ENCODE data around the gene TCL1A.

TCL1A gene

DNA sequence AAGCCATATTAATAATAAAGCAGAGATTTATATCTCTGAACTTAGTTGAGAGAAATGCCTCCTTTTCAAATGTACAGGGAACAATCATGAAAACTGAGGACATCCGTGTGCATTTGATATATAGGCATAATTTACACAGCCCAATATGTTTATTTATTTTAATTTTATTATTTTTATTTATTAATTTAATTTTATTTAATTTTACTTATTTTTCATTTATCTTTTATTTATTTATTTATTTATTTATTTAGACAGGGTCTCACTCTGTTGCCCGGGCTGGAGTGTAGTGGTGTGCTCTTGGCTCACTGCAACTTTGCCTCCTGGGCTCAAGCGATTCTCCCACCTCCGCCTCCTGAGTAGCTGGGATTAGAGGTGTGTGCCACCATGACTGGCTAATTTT is 8.4 kb downstream of the TCL1A start:
- DNase-seq (ENCODE audit: low spot score) = no peak

DNA sequence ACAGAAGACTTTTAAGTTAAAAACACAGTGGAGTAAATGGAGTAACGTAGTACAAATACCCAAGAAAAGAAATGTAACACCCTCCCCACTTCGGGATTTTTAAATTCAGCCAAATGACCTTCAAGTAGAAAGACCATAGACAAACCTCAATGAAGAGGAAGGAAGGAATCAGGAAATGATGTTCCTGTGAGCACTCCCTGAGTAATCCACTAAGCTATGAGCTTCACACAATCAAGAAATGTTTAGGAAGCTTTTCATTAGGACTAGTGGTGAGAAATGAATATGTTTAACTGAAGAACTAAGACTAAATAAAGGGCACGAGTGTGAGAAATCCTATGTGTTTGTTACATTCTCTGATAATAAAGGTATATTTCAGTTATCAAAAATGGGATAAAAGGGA is 10.1 kb downstream of the TCL1A start:
- no peak for DNase-seq (ENCODE audit: low spot score)

DNA sequence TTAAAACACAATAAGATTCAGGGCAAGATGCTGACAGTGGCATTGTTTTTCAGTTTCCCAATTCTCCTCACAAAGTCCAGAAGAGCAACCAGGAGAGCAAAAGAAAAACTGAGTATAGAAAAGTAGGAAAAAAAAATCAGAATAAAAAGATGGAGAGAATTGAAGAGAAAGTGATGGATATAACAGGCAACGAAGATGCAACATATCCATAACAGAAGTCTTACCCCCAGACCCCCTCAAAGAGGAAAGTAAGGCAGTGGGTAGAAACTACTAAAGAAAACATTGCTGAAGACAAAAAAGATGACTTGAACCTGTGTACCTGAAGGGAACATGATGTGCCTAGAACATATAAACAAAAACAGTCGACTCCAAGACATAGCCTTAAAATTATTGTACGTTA is 10.6 kb downstream of the TCL1A start:
- no peak for DNase-seq (ENCODE audit: low spot score)

DNA sequence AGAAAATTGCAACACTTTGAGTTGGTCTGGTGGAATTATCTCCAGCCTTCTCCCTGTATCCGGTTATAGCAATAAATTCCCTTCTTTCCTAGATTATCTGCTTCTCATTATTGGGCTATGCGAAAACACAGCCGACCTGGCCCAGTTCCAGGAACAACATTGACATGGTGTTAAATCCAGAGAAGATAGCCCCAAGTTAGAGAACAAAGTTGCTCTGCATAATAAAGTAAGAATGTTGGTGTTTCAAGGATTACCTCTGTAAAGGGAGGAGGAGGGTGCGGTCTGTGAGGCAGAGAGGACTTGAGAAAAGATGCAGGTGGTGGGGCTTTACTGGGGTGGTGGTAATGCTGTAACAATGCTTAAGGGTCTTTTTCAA is 12.1 kb downstream of the TCL1A start:
- DNase-seq (ENCODE audit: low spot score) = no peak

GRCh38 chr14:95700221-95700976 is 13.5 kb downstream of the TCL1A start:
- DNase-seq (ENCODE audit: low spot score) = no peak

DNA sequence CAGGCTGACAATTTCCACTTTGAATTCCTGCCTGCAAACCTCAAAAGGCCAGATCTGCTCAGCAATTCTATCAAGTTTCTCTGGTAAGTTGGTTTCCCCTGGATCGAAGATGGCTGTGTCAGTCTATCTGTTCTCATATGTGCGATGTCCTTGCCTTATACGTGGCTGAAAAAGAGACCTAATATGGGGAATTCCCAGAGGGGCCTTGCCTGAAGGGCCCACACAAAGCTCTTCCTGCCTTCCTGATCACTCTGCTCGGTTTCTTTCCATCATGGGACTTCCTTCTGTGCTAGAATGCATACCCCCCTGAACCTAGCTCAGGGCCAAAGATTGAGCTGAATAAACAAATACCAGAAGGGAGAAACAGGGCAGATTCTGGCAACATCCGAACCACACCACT is 14.5 kb downstream of the TCL1A start:
- no peak for DNase-seq (ENCODE audit: low spot score)

DNA sequence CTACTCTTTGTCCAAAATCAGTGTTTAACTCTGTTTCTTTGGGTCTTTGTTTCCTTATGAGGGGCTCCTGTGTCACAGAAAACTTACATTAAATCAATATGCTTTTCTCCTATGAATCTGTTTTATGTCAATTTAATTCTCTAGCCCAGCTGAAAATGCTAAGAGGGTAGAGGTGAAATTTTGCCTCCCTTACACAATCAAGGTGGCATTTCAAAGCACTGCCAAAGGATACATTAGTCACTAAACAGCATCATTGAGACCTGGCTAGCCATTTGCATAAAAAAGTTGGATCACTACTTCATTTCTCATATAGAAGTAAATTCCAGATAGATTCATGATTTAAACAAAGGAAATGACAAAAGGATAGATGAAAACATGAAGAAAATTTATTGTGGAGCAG is 15.6 kb downstream of the TCL1A start:
- DNase-seq (ENCODE audit: low spot score) = no peak

GRCh38 chr14:95697764-95698163 is 16.2 kb downstream of the TCL1A start:
- DNase-seq (ENCODE audit: low spot score) = no peak

DNA sequence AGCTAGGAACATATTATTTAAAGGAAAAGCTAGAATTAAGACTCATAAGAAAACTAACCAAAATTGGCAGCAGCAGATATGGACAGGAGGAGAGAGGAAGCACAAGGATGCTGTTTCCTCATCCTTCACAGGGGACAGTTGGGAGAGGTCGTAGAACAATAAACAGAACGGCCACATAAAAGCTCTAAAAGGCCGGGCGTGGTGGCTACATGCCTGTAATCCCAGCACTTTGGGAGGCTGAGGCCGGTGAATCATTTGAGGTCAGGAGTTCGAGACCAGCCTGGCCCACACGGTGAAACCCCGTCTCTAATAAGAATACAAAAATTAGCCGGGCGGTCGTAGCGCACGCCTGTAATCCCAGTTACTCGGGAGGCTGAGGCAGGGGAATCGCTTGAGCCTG is 17.2 kb downstream of the TCL1A start:
- no peak for DNase-seq (ENCODE audit: low spot score)

GRCh38 chr14:95695913-95696312 is 18.0 kb downstream of the TCL1A start:
- no peak for DNase-seq (ENCODE audit: low spot score)

DNA sequence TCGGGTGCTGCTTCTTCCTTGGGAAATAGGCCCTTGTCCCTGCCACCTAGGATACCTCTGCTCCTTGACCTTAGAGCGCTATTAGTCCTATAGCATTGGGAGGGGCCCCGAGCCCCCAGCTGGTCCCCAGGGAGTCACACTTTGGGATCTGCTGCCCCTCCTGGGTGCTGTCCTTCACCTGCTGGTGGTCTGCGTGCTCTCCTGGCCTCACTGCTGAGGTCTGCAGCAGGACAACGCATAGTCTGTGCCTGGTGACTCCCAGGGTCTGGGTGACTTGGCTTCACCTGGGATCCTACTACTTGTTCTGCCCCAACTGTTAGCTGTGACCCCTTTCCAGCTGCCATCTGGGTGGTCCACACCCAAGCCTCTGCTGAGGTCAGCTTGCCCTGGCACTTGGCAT is 18.9 kb downstream of the TCL1A start:
- DNase-seq (ENCODE audit: low spot score) = no peak

GRCh38 chr14:95692109-95692508 is 21.8 kb downstream of the TCL1A start:
- DNase-seq (ENCODE audit: low spot score) = no peak

- DNase-seq (ENCODE audit: low spot score) = no peak
Measured at GRCh38 chr14:95691591-95691990, 22.3 kb downstream of the TCL1A start.

- DNase-seq (ENCODE audit: low spot score) = no peak
Measured at GRCh38 chr14:95690815-95691214, 23.1 kb downstream of the TCL1A start.

DNA sequence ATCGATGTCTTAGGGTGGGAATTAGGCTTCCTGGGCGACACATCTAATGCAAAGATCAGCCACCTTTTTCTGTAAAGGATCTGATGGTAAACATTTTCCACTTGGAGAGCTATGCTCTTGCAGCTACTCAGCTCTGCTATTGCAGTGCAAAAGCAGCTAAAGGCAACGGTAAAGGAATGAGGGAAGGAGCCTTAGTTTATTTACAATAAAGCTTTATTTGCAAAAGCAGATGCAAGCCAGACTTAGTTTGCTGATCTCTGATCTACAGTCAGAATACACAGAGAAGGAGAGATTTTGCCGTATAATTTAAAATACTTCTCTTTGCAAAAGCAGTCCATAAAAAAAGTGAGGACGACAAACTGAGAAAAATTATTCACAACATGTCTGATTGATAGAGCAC is 24.5 kb downstream of the TCL1A start:
- DNase-seq (ENCODE audit: low spot score) = no peak

- DNase-seq (ENCODE audit: low spot score) = no peak
Measured at GRCh38 chr14:95686935-95687334, 27.0 kb downstream of the TCL1A start.

- no peak for DNase-seq (ENCODE audit: low spot score)
Measured at GRCh38 chr14:95685978-95686922, 27.7 kb downstream of the TCL1A start, which contains the start of gene TCL1B. TCL1B (plus strand) TSS chr14:95686426; CDS start chr14:95686468, 42 bp downstream.

GRCh38 chr14:95683793-95684192 is 30.1 kb downstream of the TCL1A start:
- DNase-seq (ENCODE audit: low spot score) = peak; percentile 17

DNA sequence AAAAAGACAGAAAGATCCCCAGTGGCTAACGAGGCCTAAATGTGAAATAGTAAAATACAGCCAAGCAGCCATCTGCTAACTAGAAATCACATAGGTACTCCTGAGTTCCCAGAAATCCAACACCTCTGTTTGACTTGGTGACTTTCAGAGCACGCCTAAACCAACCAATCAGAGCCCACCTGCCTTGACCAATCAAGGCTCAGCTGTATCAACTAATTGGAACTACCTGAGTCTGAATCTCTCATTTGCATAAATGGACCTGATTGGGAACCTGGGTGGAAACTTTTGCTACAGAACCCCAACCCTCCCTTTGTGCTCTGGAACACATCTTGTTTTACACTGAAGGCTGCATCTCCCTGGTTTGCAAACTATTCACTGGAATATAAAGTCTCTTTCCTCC is 32.8 kb downstream of the TCL1A start:
- no peak for DNase-seq (ENCODE audit: low spot score)

DNA sequence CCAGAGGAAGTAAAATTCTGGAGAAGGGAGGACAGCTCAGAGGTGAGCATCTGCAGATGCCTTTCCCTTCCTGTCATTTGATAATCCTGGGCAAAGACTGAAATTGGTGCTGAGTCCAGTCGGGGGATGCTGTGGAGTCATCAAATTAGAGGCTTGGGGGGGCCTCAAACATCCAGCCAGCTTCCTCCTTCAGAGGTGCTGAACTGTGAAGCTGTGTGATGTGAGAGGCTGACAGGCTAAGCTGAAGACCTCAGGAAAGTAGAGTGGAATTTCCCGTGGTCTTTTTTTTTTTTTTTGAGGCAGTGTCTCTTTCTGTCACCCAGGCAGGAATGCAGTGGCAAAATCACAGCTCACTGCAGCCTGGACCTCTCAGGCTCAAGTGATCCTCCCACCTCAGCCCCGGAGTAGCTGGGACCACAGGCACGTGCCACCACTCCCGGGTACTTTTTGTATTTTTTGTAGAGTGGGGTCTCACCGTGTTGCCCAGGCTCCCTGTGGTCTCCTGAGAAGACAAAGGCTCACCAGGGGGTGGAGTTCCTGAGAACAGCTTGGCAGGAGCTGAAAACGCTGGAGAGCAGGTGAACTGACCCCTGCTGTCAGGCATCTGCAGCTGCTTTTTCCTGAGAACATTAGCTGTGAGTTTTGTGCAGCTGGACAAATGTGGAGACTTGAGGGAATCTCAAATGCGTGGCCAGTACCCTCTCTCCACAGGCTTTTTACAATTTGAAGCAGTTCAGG is 33.8 kb downstream of the TCL1A start:
- DNase-seq (ENCODE audit: low spot score) = no peak

- no peak for DNase-seq (ENCODE audit: low spot score)
Measured at GRCh38 chr14:95679148-95679815, 34.6 kb downstream of the TCL1A start.
